ENCODE data around the gene FRMD4A. TPM values are rescaled to one million over a fixed set of nuclear protein-coding genes. Genes with fewer than 3 reads are reported as not detected.
A peak's percentile ranks its signal among the peaks of the same experiment; 100 is the strongest.

Gene FRMD4A
- total and polyA plus RNA-seq, 11 donors = 12.2 to 58.1 (median 28.1) TPM

GRCh38 chr10:13997650-13998049 is 333.1 kb downstream of the FRMD4A start:
- TF ChIP-seq POLR2A (IDR thresholded peaks at IDR 0.05) = no peak
- no peak for TF ChIP-seq CTCF (IDR thresholded peaks at IDR 0.05)
- ATAC-seq = no peak
- no peaks in the 10 kb centered on the region for H3K36me3 ChIP-seq
- H3K4me1 ChIP-seq = peaks cover 0 to 25% (median 8%) of the 10 kb centered on the region in 12 donors
- 72 to 91% (median 80%) methylated on average over 2 of the region's 2 CpGs for WGBS, 4 donors
- H3K4me3 ChIP-seq = no peak overlapping the region
- no peaks in the 10 kb centered on the region for H3K9me3 ChIP-seq
- H3K27ac ChIP-seq = no peak overlapping the region
- no peak for DNase-seq
- no peaks in the 10 kb centered on the region for H3K27me3 ChIP-seq
- intact Hi-C loops (cut with DNase I) = loop anchor here in 1 of 10 donors (10.0 kb wide), 1 partner anchor 183 kb away; no protein-coding TSS in a partner anchor

GRCh38 chr10:13994932-13995331 is 335.8 kb downstream of the FRMD4A start:
- Histone ChIP-seq H3K36me3 (no peaks in the 10 kb centered on the region), H3K27me3 (no peaks in the 10 kb centered on the region), H3K4me3 (no peak overlapping the region), H3K27ac (no peak overlapping the region), H3K4me1 (peaks cover 0 to 52% (median 29%) of the 10 kb centered on the region in 12 donors), H3K9me3 (no peaks in the 10 kb centered on the region)
- ATAC-seq = no peak
- 54 to 86% (median 67%) methylated on average over 5 of the region's 5 CpGs for WGBS, 4 donors
- intact Hi-C loops (cut with DNase I) = loop anchor here in 3 of 10 donors (2.0 to 10.0 kb wide), 4 partner anchors 103 to 208 kb away; no protein-coding TSS in a partner anchor
- TF ChIP-seq POLR2A (IDR thresholded peaks at IDR 0.05) = no peak
- TF ChIP-seq CTCF (IDR thresholded peaks at IDR 0.05) = no peak
- no peak for DNase-seq

GRCh38 chr10:13993673-13994089 is 337.0 kb downstream of the FRMD4A start:
- ATAC-seq (no peak), DNase-seq (no peak)
- TF ChIP-seq POLR2A (IDR thresholded peaks at IDR 0.05) (no peak), CTCF (IDR thresholded peaks at IDR 0.05) (no peak)
- WGBS, 4 donors = 64 to 81% (median 67%) methylated on average over 3 of the region's 3 CpGs
- intact Hi-C loops (cut with DNase I) = loop anchor here in 3 of 10 donors (2.0 to 10.0 kb wide), 4 partner anchors 101 to 207 kb away; no protein-coding TSS in a partner anchor
- Histone ChIP-seq H3K36me3 (no peaks in the 10 kb centered on the region), H3K4me1 (peaks cover 0 to 58% (median 33%) of the 10 kb centered on the region in 12 donors), H3K9me3 (no peaks in the 10 kb centered on the region), H3K27me3 (no peaks in the 10 kb centered on the region), H3K4me3 (no peak overlapping the region), H3K27ac (peak overlapping the region in 2 of 12 donors; percentile 4 to 37)

- Histone ChIP-seq H3K27ac (peak overlapping the region in 5 of 12 donors; percentile 4 to 48 (median 12)), H3K9me3 (no peaks in the 10 kb centered on the region), H3K4me1 (peaks cover 0 to 59% (median 33%) of the 10 kb centered on the region in 12 donors), H3K36me3 (no peaks in the 10 kb centered on the region), H3K27me3 (no peaks in the 10 kb centered on the region), H3K4me3 (no peak overlapping the region)
- intact Hi-C loops (cut with DNase I) = loop anchor here in 3 of 10 donors (5.0 to 10.0 kb wide), 3 partner anchors 101 to 206 kb away; no protein-coding TSS in a partner anchor
- ATAC-seq (peak in 2 of 4 donors; percentile 50 to 57), DNase-seq (peak in 2 of 5 donors; percentile 57 to 63)
- TF ChIP-seq POLR2A (IDR thresholded peaks at IDR 0.05) (no peak), CTCF (IDR thresholded peaks at IDR 0.05) (no peak)
- 30 to 55% (median 32%) methylated on average over 2 of the region's 2 CpGs; no CpG with 5 or more reads in 1 of the 4 donors for WGBS, 4 donors
Observed at GRCh38 chr10:13993169-13993568, 337.6 kb downstream of the FRMD4A start.

Measured in heart left ventricle (tissue), 16 donors.